ENCODE measurements around the gene DENND4A.

DENND4A gene

GRCh38 chr15:65772930-65773329 is 19.2 kb downstream of the DENND4A start:
- DNase-seq (ENCODE audit: low read depth, low spot score) = no peak
- TF ChIP-seq POLR2AphosphoS5 (IDR thresholded peaks at IDR 0.05; ENCODE audit: borderline replicate concordance, low read depth, low read length) = no peak
- no peak for TF ChIP-seq FOXP2 (optimal IDR thresholded peaks at IDR 0.05; ENCODE audit: control extremely low read depth, extremely low read length, insufficient read depth)
- TF ChIP-seq EZH2 (IDR thresholded peaks at IDR 0.05) = no peak
- no peak overlapping the region for H3K4me3 ChIP-seq
- H3K9ac ChIP-seq (ENCODE audit: insufficient read length) = no peak overlapping the region
- H3K36me3 ChIP-seq (ENCODE audit: insufficient read depth, low read length) = no peaks in the 10 kb centered on the region
- no peak overlapping the region for H3K27ac ChIP-seq
- H3K9me3 ChIP-seq (ENCODE audit: low read depth, low read length) = no peaks in the 10 kb centered on the region

GRCh38 chr15:65771870-65772269 is 20.2 kb downstream of the DENND4A start:
- Histone ChIP-seq H3K4me3 (no peak overlapping the region), H3K27ac (no peak overlapping the region), H3K9me3 (ENCODE audit: low read depth, low read length) (no peaks in the 10 kb centered on the region), H3K36me3 (ENCODE audit: insufficient read depth, low read length) (no peaks in the 10 kb centered on the region), H3K9ac (ENCODE audit: insufficient read length) (no peak overlapping the region)
- DNase-seq (ENCODE audit: low read depth, low spot score) = no peak
- no peak for TF ChIP-seq POLR2AphosphoS5 (IDR thresholded peaks at IDR 0.05; ENCODE audit: borderline replicate concordance, low read depth, low read length)
- TF ChIP-seq EZH2 (IDR thresholded peaks at IDR 0.05) = no peak

GRCh38 chr15:65769482-65769881 is 22.6 kb downstream of the DENND4A start:
- TF ChIP-seq EZH2 (IDR thresholded peaks at IDR 0.05) (no peak), POLR2AphosphoS5 (IDR thresholded peaks at IDR 0.05; ENCODE audit: borderline replicate concordance, low read depth, low read length) (no peak), FOXP2 (optimal IDR thresholded peaks at IDR 0.05; ENCODE audit: control extremely low read depth, extremely low read length, insufficient read depth) (no peak)
- no peaks in the 10 kb centered on the region for H3K36me3 ChIP-seq (ENCODE audit: insufficient read depth, low read length)
- DNase-seq (ENCODE audit: low read depth, low spot score) = no peak
- no peaks in the 10 kb centered on the region for H3K9me3 ChIP-seq (ENCODE audit: low read depth, low read length)
- peak overlapping the region; percentile 32; the same call in 1 of the 2 replicates for H3K27ac ChIP-seq
- H3K9ac ChIP-seq (ENCODE audit: insufficient read length) = peak overlapping the region; percentile 30
- H3K4me3 ChIP-seq = peak overlapping the region; percentile 18

GRCh38 chr15:65767895-65768294 is 24.2 kb downstream of the DENND4A start:
- Histone ChIP-seq H3K27ac (no peak overlapping the region), H3K36me3 (ENCODE audit: insufficient read depth, low read length) (no peaks in the 10 kb centered on the region), H3K9ac (ENCODE audit: insufficient read length) (no peak overlapping the region), H3K4me3 (no peak overlapping the region), H3K9me3 (ENCODE audit: low read depth, low read length) (no peaks in the 10 kb centered on the region)
- TF ChIP-seq FOXP2 (optimal IDR thresholded peaks at IDR 0.05; ENCODE audit: control extremely low read depth, extremely low read length, insufficient read depth) (no peak), EZH2 (IDR thresholded peaks at IDR 0.05) (no peak), POLR2AphosphoS5 (IDR thresholded peaks at IDR 0.05; ENCODE audit: borderline replicate concordance, low read depth, low read length) (no peak)
- DNase-seq (ENCODE audit: low read depth, low spot score) = no peak

GRCh38 chr15:65767264-65767595 is 24.9 kb downstream of the DENND4A start:
- Histone ChIP-seq H3K9ac (ENCODE audit: insufficient read length) (no peak overlapping the region), H3K4me3 (no peak overlapping the region), H3K36me3 (ENCODE audit: insufficient read depth, low read length) (no peaks in the 10 kb centered on the region), H3K9me3 (ENCODE audit: low read depth, low read length) (no peaks in the 10 kb centered on the region), H3K27ac (no peak overlapping the region)
- no peak for DNase-seq (ENCODE audit: low read depth, low spot score)
- TF ChIP-seq FOXP2 (optimal IDR thresholded peaks at IDR 0.05; ENCODE audit: control extremely low read depth, extremely low read length, insufficient read depth) (no peak), POLR2AphosphoS5 (IDR thresholded peaks at IDR 0.05; ENCODE audit: borderline replicate concordance, low read depth, low read length) (no peak), EZH2 (IDR thresholded peaks at IDR 0.05) (no peak)

- Histone ChIP-seq H3K9me3 (ENCODE audit: low read depth, low read length) (no peaks in the 10 kb centered on the region), H3K27ac (no peak overlapping the region), H3K9ac (ENCODE audit: insufficient read length) (no peak overlapping the region), H3K4me3 (no peak overlapping the region), H3K36me3 (ENCODE audit: insufficient read depth, low read length) (no peaks in the 10 kb centered on the region)
- TF ChIP-seq FOXP2 (optimal IDR thresholded peaks at IDR 0.05; ENCODE audit: control extremely low read depth, extremely low read length, insufficient read depth) (no peak), EZH2 (IDR thresholded peaks at IDR 0.05) (no peak), POLR2AphosphoS5 (IDR thresholded peaks at IDR 0.05; ENCODE audit: borderline replicate concordance, low read depth, low read length) (no peak)
- DNase-seq (ENCODE audit: low read depth, low spot score) = no peak
Observed at GRCh38 chr15:65766422-65767263, 25.4 kb downstream of the DENND4A start.

GRCh38 chr15:65765106-65765505 is 27.0 kb downstream of the DENND4A start:
- H3K9me3 ChIP-seq (ENCODE audit: low read depth, low read length) = no peaks in the 10 kb centered on the region
- no peak overlapping the region for H3K4me3 ChIP-seq
- no peak overlapping the region for H3K9ac ChIP-seq (ENCODE audit: insufficient read length)
- H3K27ac ChIP-seq = no peak overlapping the region
- TF ChIP-seq EZH2 (IDR thresholded peaks at IDR 0.05) (no peak), FOXP2 (optimal IDR thresholded peaks at IDR 0.05; ENCODE audit: control extremely low read depth, extremely low read length, insufficient read depth) (no peak), POLR2AphosphoS5 (IDR thresholded peaks at IDR 0.05; ENCODE audit: borderline replicate concordance, low read depth, low read length) (no peak)
- no peak for DNase-seq (ENCODE audit: low read depth, low spot score)
- H3K36me3 ChIP-seq (ENCODE audit: insufficient read depth, low read length) = no peaks in the 10 kb centered on the region

GRCh38 chr15:65762914-65763787 is 28.9 kb downstream of the DENND4A start:
- TF ChIP-seq EZH2 (IDR thresholded peaks at IDR 0.05) (no peak), POLR2AphosphoS5 (IDR thresholded peaks at IDR 0.05; ENCODE audit: borderline replicate concordance, low read depth, low read length) (no peak)
- DNase-seq (ENCODE audit: low read depth, low spot score) = no peak
- H3K9ac ChIP-seq (ENCODE audit: insufficient read length) = no peak overlapping the region
- H3K9me3 ChIP-seq (ENCODE audit: low read depth, low read length) = no peaks in the 10 kb centered on the region
- no peak overlapping the region for H3K4me3 ChIP-seq
- H3K27ac ChIP-seq = no peak overlapping the region
- no peaks in the 10 kb centered on the region for H3K36me3 ChIP-seq (ENCODE audit: insufficient read depth, low read length)
